Ramos (cell line): Measurements from ENCODE around the gene HOXC5.

Experiments
- in situ Hi-C: fragments of 300-500 bp; cut with MboI; formaldehyde crosslinking; loops from one replicate; pipeline ENCODE4 v1.14.3; 2022; ENCODE audit warnings: low sequenced_read_pairs; ENCODE audit not compliant: unreplicated experiment

The HOXC5 gene

GRCh38 chr12:54004841-54005530 lies 27.9 kb upstream of the HOXC5 start:
- in situ Hi-C loops = no loop called here

- in situ Hi-C loops = no loop called here
These were observed 27.4 kb upstream of the HOXC5 start for GRCh38 chr12:54005531-54005852.

DNA sequence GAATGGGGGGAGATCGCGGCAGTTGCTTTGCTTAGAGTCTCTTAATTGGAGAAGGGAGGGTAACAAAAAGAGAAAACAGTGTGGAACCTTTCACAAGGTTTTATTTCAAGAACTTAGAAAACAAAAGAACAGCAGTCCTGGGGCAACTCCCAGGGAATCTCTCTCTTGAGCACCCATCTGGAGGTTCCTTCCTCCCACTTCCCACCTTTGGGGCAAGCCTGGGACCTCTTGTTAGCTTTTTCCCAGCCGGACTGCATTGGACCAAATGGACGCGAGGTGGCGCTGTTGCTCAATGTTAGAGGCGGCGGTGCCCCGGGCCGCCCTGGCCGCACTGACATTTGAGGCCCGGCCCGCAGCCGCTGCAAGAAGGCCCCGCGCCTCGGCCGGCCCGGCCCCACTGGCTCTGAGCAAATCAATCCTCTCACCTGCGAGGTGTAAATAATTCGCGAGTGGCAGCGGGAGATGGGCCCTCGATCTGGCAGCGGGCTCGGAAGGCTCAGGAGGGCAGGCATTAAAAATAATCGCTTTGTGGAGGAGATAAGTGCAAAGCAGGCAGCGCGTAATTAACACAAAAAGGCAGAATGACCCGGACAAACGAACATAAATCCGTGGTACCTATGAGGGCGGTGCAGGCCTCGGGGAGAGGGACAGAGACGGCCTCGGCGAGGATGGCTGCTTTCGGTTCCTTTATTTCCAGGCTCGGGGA lies 26.8 kb upstream of the HOXC5 start:
- in situ Hi-C loops = no loop called here

- in situ Hi-C loops = no loop called here
These were observed 26.2 kb upstream of the HOXC5 start for GRCh38 chr12:54006559-54007220.

DNA sequence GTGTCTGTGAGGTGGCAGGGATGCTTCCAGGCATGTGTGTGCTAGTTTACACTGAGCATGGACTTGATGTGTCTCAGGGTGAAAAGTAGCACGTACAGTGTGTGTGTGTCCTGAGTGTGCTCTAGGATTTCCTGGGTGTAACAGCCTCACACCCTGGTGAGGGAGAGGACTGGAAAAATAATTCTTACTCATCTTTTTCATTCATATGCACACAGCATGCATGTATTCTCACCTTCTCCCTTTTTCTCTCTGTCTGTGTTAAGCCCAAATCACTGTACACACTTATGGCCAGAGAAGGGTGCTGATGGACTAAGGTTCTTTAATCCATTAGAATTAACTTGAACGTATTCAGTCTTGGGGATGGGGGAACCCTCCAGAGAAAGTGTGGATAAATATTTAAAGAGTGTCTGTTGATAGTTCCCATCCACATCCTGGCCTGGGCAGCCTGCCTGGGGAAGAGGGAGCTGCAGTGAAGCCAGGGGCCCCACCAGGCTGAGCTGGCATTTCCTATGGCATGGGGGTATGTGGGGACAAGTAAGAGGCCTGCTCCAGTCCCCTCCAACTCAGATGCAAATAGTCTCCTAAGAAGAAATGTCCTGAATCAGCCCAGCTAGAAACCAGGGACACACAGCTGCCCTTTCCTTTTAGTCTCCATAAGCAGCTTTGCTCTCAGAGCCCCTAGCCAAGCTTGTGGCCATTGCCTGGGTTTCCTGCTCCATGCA lies 25.2 kb upstream of the HOXC5 start:
- in situ Hi-C loops = no loop called here

- in situ Hi-C loops = no loop called here
These were observed 24.6 kb upstream of the HOXC5 start for GRCh38 chr12:54008260-54008552.

DNA sequence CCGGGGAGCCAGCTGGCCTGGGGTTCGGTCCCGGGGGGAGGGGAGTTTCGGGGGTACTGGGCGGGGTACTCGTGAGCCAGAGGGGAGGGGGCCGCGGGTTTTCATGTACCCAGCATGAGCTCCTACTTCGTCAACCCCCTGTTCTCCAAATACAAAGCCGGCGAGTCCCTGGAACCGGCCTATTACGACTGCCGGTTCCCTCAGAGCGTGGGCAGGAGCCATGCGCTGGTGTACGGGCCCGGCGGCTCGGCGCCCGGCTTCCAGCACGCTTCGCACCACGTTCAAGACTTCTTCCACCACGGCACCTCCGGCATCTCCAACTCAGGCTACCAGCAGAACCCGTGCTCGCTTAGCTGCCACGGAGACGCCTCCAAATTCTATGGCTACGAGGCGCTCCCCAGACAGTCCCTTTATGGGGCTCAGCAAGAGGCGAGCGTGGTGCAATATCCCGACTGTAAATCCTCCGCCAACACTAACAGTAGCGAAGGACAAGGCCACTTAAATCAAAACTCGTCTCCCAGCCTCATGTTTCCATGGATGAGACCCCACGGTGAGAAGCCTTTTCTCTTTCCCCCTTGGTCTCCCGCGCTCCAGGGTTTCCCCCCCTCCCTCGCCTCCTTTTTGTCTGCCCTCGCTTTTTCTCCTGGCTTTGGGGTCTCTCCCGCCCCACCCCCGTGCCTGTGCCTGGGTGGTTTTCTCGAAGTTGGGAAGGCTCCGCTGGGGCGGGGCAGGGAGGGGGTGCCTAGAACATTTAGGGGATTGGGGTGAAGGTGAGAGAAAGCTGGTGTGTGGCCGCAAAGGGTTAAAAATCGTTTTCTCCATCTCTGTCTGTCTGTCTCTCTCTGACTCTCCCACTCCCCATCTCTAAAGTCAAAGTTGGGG lies 23.4 kb upstream of the HOXC5 start:
- in situ Hi-C loops = no loop called here

DNA sequence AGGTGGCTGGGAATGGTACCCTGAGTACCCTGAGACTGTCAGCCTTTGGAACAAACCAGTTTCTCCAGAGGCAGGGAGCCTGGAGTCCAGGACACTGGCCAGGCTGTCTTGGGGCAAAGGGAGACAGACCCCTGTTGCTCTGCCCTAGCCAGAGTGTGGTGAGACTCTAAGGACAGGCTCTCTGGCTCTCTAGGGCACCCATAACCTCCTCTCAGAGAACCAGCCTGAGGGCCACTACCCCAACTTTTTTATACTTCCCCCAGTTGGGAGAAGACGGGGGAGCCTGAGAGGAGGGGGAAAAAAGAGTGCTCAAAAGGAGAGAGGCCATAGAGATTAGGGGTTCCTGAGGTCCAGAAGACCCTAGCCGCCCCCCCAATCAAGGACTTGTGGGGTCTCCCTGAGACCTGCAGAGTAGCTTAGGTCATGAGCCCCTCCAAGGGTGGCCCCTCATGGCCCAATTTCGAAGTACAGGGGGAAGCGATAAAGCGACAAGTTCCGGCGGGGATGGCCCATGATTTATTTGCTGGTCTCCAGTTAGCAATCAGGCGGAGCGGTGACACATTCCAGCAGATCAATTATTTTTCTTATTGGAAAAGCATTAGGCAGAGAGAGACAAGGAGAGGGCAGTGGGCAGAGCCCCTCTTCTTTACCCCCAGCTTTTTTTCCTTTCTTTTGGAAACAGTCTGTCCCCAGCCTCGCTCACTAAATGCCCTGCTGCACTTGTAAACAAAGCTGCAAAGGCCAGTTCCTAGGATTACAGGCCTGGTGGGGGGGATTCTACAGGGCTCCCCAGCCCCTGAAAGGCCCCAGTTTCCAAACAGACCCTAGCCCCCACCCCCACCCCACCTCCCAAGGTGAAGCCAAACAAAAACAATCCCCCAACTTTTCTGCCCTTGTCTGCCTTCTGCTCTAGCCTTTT lies 22.5 kb upstream of the HOXC5 start:
- in situ Hi-C loops = no loop called here

GRCh38 chr12:54010972-54011664 lies 21.7 kb upstream of the HOXC5 start:
- in situ Hi-C loops = no loop called here

DNA sequence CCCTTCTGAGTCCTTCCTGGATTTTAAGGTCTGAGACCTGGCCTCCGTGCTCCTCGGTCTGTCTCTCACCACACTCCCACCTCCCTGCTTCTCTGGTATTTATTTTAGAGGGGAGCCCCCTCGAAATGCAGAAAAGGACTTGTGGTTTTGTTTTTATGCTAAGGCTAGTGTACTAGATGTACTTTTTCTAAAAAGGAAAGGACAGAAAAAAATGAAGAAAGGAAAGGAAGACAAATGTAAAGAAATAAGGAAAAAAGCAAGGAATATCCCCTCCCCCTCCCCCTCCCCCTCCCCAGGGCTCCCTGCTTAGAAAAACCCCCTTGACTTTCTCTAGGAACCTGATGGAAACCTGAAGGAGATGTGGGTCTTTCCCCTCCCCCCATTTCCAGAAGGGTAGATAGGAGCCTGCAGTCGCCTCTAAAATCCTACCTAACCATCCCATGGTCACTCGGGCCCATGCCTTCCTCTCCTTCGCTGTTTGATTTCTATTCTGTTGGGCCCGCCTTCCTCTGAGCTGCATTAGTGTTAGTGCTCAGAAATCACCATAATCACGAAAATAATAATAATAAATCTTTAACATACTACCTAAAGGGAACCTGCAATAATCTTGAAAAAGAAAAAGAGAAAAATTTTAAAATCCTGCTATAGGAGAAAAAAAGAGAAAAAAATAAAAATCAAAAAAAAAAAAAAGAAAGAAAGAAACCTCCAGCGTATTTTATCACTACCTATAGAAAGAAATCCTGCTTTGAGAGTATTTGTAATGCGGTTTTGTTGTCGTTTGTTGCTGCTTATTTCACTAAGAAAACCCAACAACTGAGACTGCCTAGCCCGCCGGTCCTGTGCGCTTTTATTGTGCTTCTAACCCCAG lies 21.0 kb upstream of the HOXC5 start:
- in situ Hi-C loops = no loop called here

DNA sequence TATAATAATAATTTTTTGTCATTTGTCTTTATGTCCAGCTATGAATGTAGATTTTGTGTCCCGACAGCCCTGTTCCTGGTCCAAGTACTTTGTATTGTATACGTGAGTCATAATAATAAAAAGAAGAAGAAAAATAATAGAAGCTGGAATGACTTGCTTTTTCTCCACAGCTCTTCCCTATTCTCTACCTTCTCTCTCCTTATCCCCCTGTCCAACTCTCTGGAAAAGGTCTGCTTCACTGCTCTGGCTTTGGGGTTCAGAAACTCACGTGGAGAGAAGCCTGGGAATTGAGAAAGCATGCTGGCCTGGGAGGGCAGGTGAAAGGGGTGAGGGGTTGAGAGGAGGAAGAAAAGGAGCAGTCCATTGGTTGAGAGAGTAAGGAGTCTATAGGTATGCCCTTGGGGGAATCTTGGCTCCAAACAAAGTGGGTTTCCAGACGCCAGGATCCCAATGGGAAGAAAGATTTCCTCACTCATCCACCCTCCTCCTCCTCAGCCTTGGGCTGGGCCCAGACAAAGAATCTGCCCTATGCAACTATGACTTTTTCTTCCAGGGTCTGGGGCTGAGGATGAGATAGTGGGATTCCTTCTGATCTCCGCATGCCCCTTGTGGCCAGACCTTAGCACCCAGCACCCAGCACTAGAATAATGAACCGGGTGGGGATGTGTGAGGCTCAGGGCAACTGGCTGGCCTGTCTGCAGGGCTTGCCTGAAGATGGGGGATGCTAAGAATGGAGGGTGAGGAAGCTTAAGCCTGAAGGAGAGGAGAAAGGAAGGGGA lies 20.0 kb upstream of the HOXC5 start:
- in situ Hi-C loops = no loop called here

GRCh38 chr12:54014377-54015017 lies 18.4 kb upstream of the HOXC5 start:
- in situ Hi-C loops = no loop called here

GRCh38 chr12:54015018-54015931 lies 17.6 kb upstream of the HOXC5 start:
- in situ Hi-C loops = no loop called here

GRCh38 chr12:54016051-54016450 lies 16.8 kb upstream of the HOXC5 start:
- in situ Hi-C loops = no loop called here

DNA sequence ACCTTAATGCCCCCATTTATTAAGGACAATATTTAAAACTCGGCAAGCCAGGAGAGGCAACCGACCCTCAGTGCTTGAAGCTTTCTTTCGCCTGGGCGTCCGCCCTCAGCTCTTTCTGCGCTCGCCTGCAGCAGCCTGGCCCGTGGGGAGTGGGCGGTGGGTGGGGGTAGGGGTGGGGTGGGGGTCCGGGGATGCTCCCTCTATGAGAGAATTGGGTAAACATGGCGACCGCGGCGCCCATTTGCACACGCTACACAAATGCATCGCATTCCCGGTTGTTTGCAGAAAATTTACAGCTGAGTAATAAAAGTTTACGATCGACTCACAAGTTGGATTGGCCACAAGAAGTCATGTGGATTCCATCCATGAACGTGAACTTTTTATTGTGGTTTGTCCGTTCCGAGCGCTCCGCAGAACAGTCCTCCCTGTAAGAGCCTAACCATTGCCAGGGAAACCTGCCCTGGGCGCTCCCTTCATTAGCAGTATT lies 16.3 kb upstream of the HOXC5 start:
- in situ Hi-C loops = no loop called here
